ENCODE measurements around the gene PGM5.
"Not testable (repeated sequence)": the region's sequence is repeated elsewhere in the genome, so short reads cannot be mapped to it uniquely, and the experiment has no call there.

PGM5 gene

GRCh38 chr9:68343992-68344391 is 12.4 kb upstream of the PGM5 start:
- H3K79me2 ChIP-seq (ENCODE audit: insufficient read depth, low read length); H4K20me1 ChIP-seq (ENCODE audit: insufficient read depth, low read length); H3K9me2 ChIP-seq (ENCODE audit: low read depth, low read length); H3K27me3 ChIP-seq (ENCODE audit: insufficient read depth, low read length); H2AFZ ChIP-seq (ENCODE audit: low read length); H3F3A ChIP-seq (ENCODE audit: insufficient read depth, low read length); H3K36me3 ChIP-seq (ENCODE audit: insufficient read depth, low read length); H3K4me3 ChIP-seq (ENCODE audit: low read depth, low read length, poor library complexity, severe bottlenecking); H3K9ac ChIP-seq (ENCODE audit: low read length); H3K9me3 ChIP-seq (ENCODE audit: low read length); H3K27ac ChIP-seq (ENCODE audit: low read depth, low read length, poor library complexity, severe bottlenecking); H3K4me1 ChIP-seq (ENCODE audit: insufficient read depth, low read length, severe bottlenecking); H3K4me2 ChIP-seq (ENCODE audit: low read length): not testable (repeated sequence)

- H3K36me3 ChIP-seq (ENCODE audit: insufficient read depth, low read length); H3K9me3 ChIP-seq (ENCODE audit: low read length); H3K4me3 ChIP-seq (ENCODE audit: low read depth, low read length, poor library complexity, severe bottlenecking); H2AFZ ChIP-seq (ENCODE audit: low read length); H3K27me3 ChIP-seq (ENCODE audit: insufficient read depth, low read length); H3K9me2 ChIP-seq (ENCODE audit: low read depth, low read length); H4K20me1 ChIP-seq (ENCODE audit: insufficient read depth, low read length); H3K27ac ChIP-seq (ENCODE audit: low read depth, low read length, poor library complexity, severe bottlenecking); H3K79me2 ChIP-seq (ENCODE audit: insufficient read depth, low read length); H3K9ac ChIP-seq (ENCODE audit: low read length); H3K4me2 ChIP-seq (ENCODE audit: low read length); H3K4me1 ChIP-seq (ENCODE audit: insufficient read depth, low read length, severe bottlenecking); H3F3A ChIP-seq (ENCODE audit: insufficient read depth, low read length): not testable (repeated sequence)
These were observed 4.7 kb upstream of the PGM5 start for GRCh38 chr9:68351689-68352088.

- H3K4me3 ChIP-seq (ENCODE audit: low read depth, low read length, poor library complexity, severe bottlenecking); H3F3A ChIP-seq (ENCODE audit: insufficient read depth, low read length); H3K27ac ChIP-seq (ENCODE audit: low read depth, low read length, poor library complexity, severe bottlenecking); H4K20me1 ChIP-seq (ENCODE audit: insufficient read depth, low read length); H3K4me2 ChIP-seq (ENCODE audit: low read length); H3K4me1 ChIP-seq (ENCODE audit: insufficient read depth, low read length, severe bottlenecking); H3K36me3 ChIP-seq (ENCODE audit: insufficient read depth, low read length); H3K9me3 ChIP-seq (ENCODE audit: low read length); H3K9ac ChIP-seq (ENCODE audit: low read length); H3K79me2 ChIP-seq (ENCODE audit: insufficient read depth, low read length); H2AFZ ChIP-seq (ENCODE audit: low read length); H3K27me3 ChIP-seq (ENCODE audit: insufficient read depth, low read length); H3K9me2 ChIP-seq (ENCODE audit: low read depth, low read length): not testable (repeated sequence)
These were observed 425 bp upstream of the PGM5 start for GRCh38 chr9:68355993-68356379.

GRCh38 chr9:68357119-68357714 is 806 bp downstream of the PGM5 start:
- H3K9ac ChIP-seq (ENCODE audit: low read length); H3K4me3 ChIP-seq (ENCODE audit: low read depth, low read length, poor library complexity, severe bottlenecking); H3K27ac ChIP-seq (ENCODE audit: low read depth, low read length, poor library complexity, severe bottlenecking); H3K27me3 ChIP-seq (ENCODE audit: insufficient read depth, low read length); H3K4me2 ChIP-seq (ENCODE audit: low read length); H3K79me2 ChIP-seq (ENCODE audit: insufficient read depth, low read length); H3K9me2 ChIP-seq (ENCODE audit: low read depth, low read length); H3K36me3 ChIP-seq (ENCODE audit: insufficient read depth, low read length); H3K9me3 ChIP-seq (ENCODE audit: low read length); H3K4me1 ChIP-seq (ENCODE audit: insufficient read depth, low read length, severe bottlenecking); H2AFZ ChIP-seq (ENCODE audit: low read length); H3F3A ChIP-seq (ENCODE audit: insufficient read depth, low read length); H4K20me1 ChIP-seq (ENCODE audit: insufficient read depth, low read length): not testable (repeated sequence)

GRCh38 chr9:68366933-68367547 is 10.6 kb downstream of the PGM5 start:
- not testable (repeated sequence) for H4K20me1 ChIP-seq (ENCODE audit: insufficient read depth, low read length); H3K4me3 ChIP-seq (ENCODE audit: low read depth, low read length, poor library complexity, severe bottlenecking); H3F3A ChIP-seq (ENCODE audit: insufficient read depth, low read length); H2AFZ ChIP-seq (ENCODE audit: low read length); H3K9ac ChIP-seq (ENCODE audit: low read length); H3K4me1 ChIP-seq (ENCODE audit: insufficient read depth, low read length, severe bottlenecking); H3K27ac ChIP-seq (ENCODE audit: low read depth, low read length, poor library complexity, severe bottlenecking); H3K79me2 ChIP-seq (ENCODE audit: insufficient read depth, low read length); H3K4me2 ChIP-seq (ENCODE audit: low read length); H3K27me3 ChIP-seq (ENCODE audit: insufficient read depth, low read length); H3K9me2 ChIP-seq (ENCODE audit: low read depth, low read length); H3K9me3 ChIP-seq (ENCODE audit: low read length); H3K36me3 ChIP-seq (ENCODE audit: insufficient read depth, low read length)

GRCh38 chr9:68375789-68376188 is 19.4 kb downstream of the PGM5 start:
- H3K9ac ChIP-seq (ENCODE audit: low read length); H2AFZ ChIP-seq (ENCODE audit: low read length); H3K79me2 ChIP-seq (ENCODE audit: insufficient read depth, low read length); H4K20me1 ChIP-seq (ENCODE audit: insufficient read depth, low read length); H3K27me3 ChIP-seq (ENCODE audit: insufficient read depth, low read length); H3F3A ChIP-seq (ENCODE audit: insufficient read depth, low read length); H3K4me3 ChIP-seq (ENCODE audit: low read depth, low read length, poor library complexity, severe bottlenecking); H3K4me2 ChIP-seq (ENCODE audit: low read length); H3K9me3 ChIP-seq (ENCODE audit: low read length); H3K4me1 ChIP-seq (ENCODE audit: insufficient read depth, low read length, severe bottlenecking); H3K9me2 ChIP-seq (ENCODE audit: low read depth, low read length); H3K27ac ChIP-seq (ENCODE audit: low read depth, low read length, poor library complexity, severe bottlenecking); H3K36me3 ChIP-seq (ENCODE audit: insufficient read depth, low read length): not testable (repeated sequence)

- H3K9me3 ChIP-seq (ENCODE audit: low read length); H3K27ac ChIP-seq (ENCODE audit: low read depth, low read length, poor library complexity, severe bottlenecking); H3K9ac ChIP-seq (ENCODE audit: low read length); H3K27me3 ChIP-seq (ENCODE audit: insufficient read depth, low read length); H3K4me3 ChIP-seq (ENCODE audit: low read depth, low read length, poor library complexity, severe bottlenecking); H3K4me2 ChIP-seq (ENCODE audit: low read length); H2AFZ ChIP-seq (ENCODE audit: low read length); H3K36me3 ChIP-seq (ENCODE audit: insufficient read depth, low read length); H3F3A ChIP-seq (ENCODE audit: insufficient read depth, low read length); H3K4me1 ChIP-seq (ENCODE audit: insufficient read depth, low read length, severe bottlenecking); H3K79me2 ChIP-seq (ENCODE audit: insufficient read depth, low read length); H4K20me1 ChIP-seq (ENCODE audit: insufficient read depth, low read length); H3K9me2 ChIP-seq (ENCODE audit: low read depth, low read length): not testable (repeated sequence)
These were observed 21.3 kb downstream of the PGM5 start for GRCh38 chr9:68377723-68378122.

- not testable (repeated sequence) for H3K9me3 ChIP-seq (ENCODE audit: low read length); H3K4me1 ChIP-seq (ENCODE audit: insufficient read depth, low read length, severe bottlenecking); H3K79me2 ChIP-seq (ENCODE audit: insufficient read depth, low read length); H3F3A ChIP-seq (ENCODE audit: insufficient read depth, low read length); H3K27me3 ChIP-seq (ENCODE audit: insufficient read depth, low read length); H3K9ac ChIP-seq (ENCODE audit: low read length); H3K4me3 ChIP-seq (ENCODE audit: low read depth, low read length, poor library complexity, severe bottlenecking); H2AFZ ChIP-seq (ENCODE audit: low read length); H3K27ac ChIP-seq (ENCODE audit: low read depth, low read length, poor library complexity, severe bottlenecking); H3K36me3 ChIP-seq (ENCODE audit: insufficient read depth, low read length); H3K9me2 ChIP-seq (ENCODE audit: low read depth, low read length); H4K20me1 ChIP-seq (ENCODE audit: insufficient read depth, low read length); H3K4me2 ChIP-seq (ENCODE audit: low read length)
These were observed 27.5 kb downstream of the PGM5 start for GRCh38 chr9:68383894-68384293.
